Immature natural killer cell (primary cell): Measurements from ENCODE around the gene SCN11A. TPM values are rescaled to one million over a fixed set of nuclear protein-coding genes. Genes with fewer than 3 reads are reported as not detected.

Source experiments
- DNase-seq, 3 donors: peaks; one replicate each; pipeline ENCODE4 v3.0.0; 2022; ENCODE audit warnings: mixed read lengths in 1 of 3
- H3K27ac Mint-ChIP-seq, 6 donors: one replicate each; pipeline ENCODE4 v1.8.0; 2020; ENCODE audit warnings: mixed read lengths in 6 of 6, mild to moderate bottlenecking in 5 of 6, inconsistent platforms in 4 of 6, moderate library complexity in 3 of 6
- H3K27me3 Mint-ChIP-seq, 3 donors: one replicate each; pipeline ENCODE4 v1.8.0; 2020 to 2021; ENCODE audit warnings: low read depth in 3 of 3, mild to moderate bottlenecking in 3 of 3, mixed read lengths in 3 of 3, moderate library complexity in 3 of 3, inconsistent platforms in 1 of 3
- H3K36me3 Mint-ChIP-seq, 3 donors: one replicate each; pipeline ENCODE4 v1.8.0; 2020; ENCODE audit warnings: mixed read lengths in 3 of 3, inconsistent platforms in 2 of 3, mild to moderate bottlenecking in 2 of 3
- H3K4me1 Mint-ChIP-seq, 2 donors: one replicate each; pipeline ENCODE4 v1.8.0; 2020; ENCODE audit warnings: inconsistent platforms in 2 of 2, mild to moderate bottlenecking in 2 of 2, mixed read lengths in 2 of 2, moderate library complexity in 1 of 2
- H3K4me3 Mint-ChIP-seq, 5 donors: one replicate each; pipeline ENCODE4 v1.8.0; 2020; ENCODE audit warnings: mild to moderate bottlenecking in 5 of 5, mixed read lengths in 5 of 5, inconsistent platforms in 3 of 5, moderate library complexity in 3 of 5
- H3K9me3 Mint-ChIP-seq, 6 donors: one replicate each; pipeline ENCODE4 v1.8.0; 2020; ENCODE audit warnings: mild to moderate bottlenecking in 6 of 6, mixed read lengths in 6 of 6, inconsistent platforms in 4 of 6, moderate library complexity in 3 of 6
- polyA plus RNA-seq, 3 donors: library from polyadenylated mRNA; unstranded; fragments of 300-500 nt; fragmentation: Illumina TruSeq; gene quantifications; one replicate each; pipeline ENCODE4 v1.2.3, GENCODE V29; 2021

SCN11A gene
- polyA plus RNA-seq, 3 donors from 2014 or later: not detected

- peak overlapping the region in 1 of 5 donors; percentile 45 for H3K4me3 Mint-ChIP-seq
- H3K4me1 Mint-ChIP-seq: peaks cover 21 to 61% of the 10 kb centered on the region in 2 donors
- H3K27me3 Mint-ChIP-seq: peaks cover 2 to 12% (median 6%) of the 10 kb centered on the region in 3 donors
Observed at GRCh38 chr3:39053696-39054095, 2.0 kb upstream of the SCN11A start.

GRCh38 chr3:39052583-39052982 is 839 bp upstream of the SCN11A start:
- Mint-ChIP-seq H3K4me1 (peaks cover 21 to 53% of the 10 kb centered on the region in 2 donors), H3K9me3 (no peaks in the 10 kb centered on the region), H3K27me3 (peaks cover 2 to 12% (median 6%) of the 10 kb centered on the region in 3 donors), H3K36me3 (no peaks in the 10 kb centered on the region), H3K4me3 (peak overlapping the region; percentile 93 to 97 (median 94)), H3K27ac (peak overlapping the region; percentile 81 to 100 (median 98))
- no peak for DNase-seq

More at GRCh38 chr3:39053696-39054095, 2.0 kb upstream of the SCN11A start:
- Mint-ChIP-seq H3K36me3 (no peaks in the 10 kb centered on the region), H3K9me3 (no peaks in the 10 kb centered on the region), H3K27ac (peak overlapping the region in 1 of 6 donors; percentile 98)
- no peak for DNase-seq

- Mint-ChIP-seq H3K4me1 (peaks cover 21 to 37% of the 10 kb centered on the region in 2 donors), H3K36me3 (no peaks in the 10 kb centered on the region), H3K9me3 (no peaks in the 10 kb centered on the region), H3K4me3 (no peak overlapping the region), H3K27me3 (peaks cover 2 to 15% (median 6%) of the 10 kb centered on the region in 3 donors), H3K27ac (peak overlapping the region in 3 of 6 donors; percentile 2 to 53 (median 23))
- DNase-seq: no peak
Observed at GRCh38 chr3:39050029-39050428, 1.7 kb downstream of the SCN11A start.

- Mint-ChIP-seq H3K36me3 (no peaks in the 10 kb centered on the region), H3K4me3 (no peak overlapping the region), H3K4me1 (no peaks in the 10 kb centered on the region), H3K9me3 (peaks cover 0 to 9% (median 6%) of the 10 kb centered on the region in 6 donors), H3K27me3 (peaks cover 0 to 17% (median 12%) of the 10 kb centered on the region in 3 donors), H3K27ac (no peak overlapping the region)
- no peak for DNase-seq
Observed at GRCh38 chr3:39038165-39038564, 13.6 kb downstream of the SCN11A start.

GRCh38 chr3:39029556-39029955 is 22.2 kb downstream of the SCN11A start:
- no peaks in the 10 kb centered on the region for H3K36me3 Mint-ChIP-seq
- H3K27me3 Mint-ChIP-seq: peaks cover 0 to 5% (median 0%) of the 10 kb centered on the region in 3 donors
- no peaks in the 10 kb centered on the region for H3K9me3 Mint-ChIP-seq
- H3K4me1 Mint-ChIP-seq: no peaks in the 10 kb centered on the region
- no peak for DNase-seq
- H3K27ac Mint-ChIP-seq: no peak overlapping the region
- H3K4me3 Mint-ChIP-seq: no peak overlapping the region

GRCh38 chr3:39028546-39028945 is 23.2 kb downstream of the SCN11A start:
- Mint-ChIP-seq H3K9me3 (no peaks in the 10 kb centered on the region), H3K27me3 (peaks cover 0 to 2% (median 0%) of the 10 kb centered on the region in 3 donors)

GRCh38 chr3:39025222-39025970 is 26.3 kb downstream of the SCN11A start:
- no peaks in the 10 kb centered on the region for H3K4me1 Mint-ChIP-seq
- no peak overlapping the region for H3K27ac Mint-ChIP-seq
- no peaks in the 10 kb centered on the region for H3K9me3 Mint-ChIP-seq
- peaks cover 0 to 5% (median 2%) of the 10 kb centered on the region in 3 donors for H3K27me3 Mint-ChIP-seq
- H3K36me3 Mint-ChIP-seq: no peaks in the 10 kb centered on the region
- no peak overlapping the region for H3K4me3 Mint-ChIP-seq
- no peak for DNase-seq

More at GRCh38 chr3:39028546-39028945, 23.2 kb downstream of the SCN11A start:
- Mint-ChIP-seq H3K27ac (no peak overlapping the region), H3K4me1 (no peaks in the 10 kb centered on the region), H3K36me3 (no peaks in the 10 kb centered on the region), H3K4me3 (no peak overlapping the region)
- no peak for DNase-seq

- peaks cover 1 to 5% (median 2%) of the 10 kb centered on the region in 3 donors for H3K27me3 Mint-ChIP-seq
- DNase-seq: no peak
- H3K27ac Mint-ChIP-seq: no peak overlapping the region
- H3K36me3 Mint-ChIP-seq: no peaks in the 10 kb centered on the region
- H3K4me1 Mint-ChIP-seq: no peaks in the 10 kb centered on the region
- no peak overlapping the region for H3K4me3 Mint-ChIP-seq
- H3K9me3 Mint-ChIP-seq: no peaks in the 10 kb centered on the region
Observed at GRCh38 chr3:39024497-39024896, 27.2 kb downstream of the SCN11A start.

- no peak for DNase-seq
- Mint-ChIP-seq H3K36me3 (no peaks in the 10 kb centered on the region), H3K27me3 (peaks cover 4 to 14% (median 13%) of the 10 kb centered on the region in 3 donors), H3K4me3 (no peak overlapping the region), H3K9me3 (no peaks in the 10 kb centered on the region), H3K4me1 (no peaks in the 10 kb centered on the region), H3K27ac (no peak overlapping the region)
Observed at GRCh38 chr3:39022286-39022630, 29.5 kb downstream of the SCN11A start.

- Mint-ChIP-seq H3K9me3 (no peaks in the 10 kb centered on the region), H3K4me1 (no peaks in the 10 kb centered on the region), H3K36me3 (no peaks in the 10 kb centered on the region), H3K27me3 (peaks cover 4 to 14% (median 13%) of the 10 kb centered on the region in 3 donors), H3K27ac (no peak overlapping the region), H3K4me3 (no peak overlapping the region)
- DNase-seq: no peak
Observed at GRCh38 chr3:39021465-39022285, 30.1 kb downstream of the SCN11A start.

GRCh38 chr3:39021029-39021428 is 30.7 kb downstream of the SCN11A start:
- Mint-ChIP-seq H3K27me3 (peaks cover 4 to 15% (median 13%) of the 10 kb centered on the region in 3 donors), H3K36me3 (no peaks in the 10 kb centered on the region), H3K4me3 (no peak overlapping the region), H3K27ac (no peak overlapping the region), H3K4me1 (no peaks in the 10 kb centered on the region), H3K9me3 (no peaks in the 10 kb centered on the region)
- no peak for DNase-seq

GRCh38 chr3:39019299-39019698 is 32.4 kb downstream of the SCN11A start:
- Mint-ChIP-seq H3K36me3 (no peaks in the 10 kb centered on the region), H3K27ac (no peak overlapping the region), H3K4me1 (no peaks in the 10 kb centered on the region), H3K9me3 (no peaks in the 10 kb centered on the region), H3K27me3 (peaks cover 4 to 18% (median 13%) of the 10 kb centered on the region in 3 donors), H3K4me3 (no peak overlapping the region)
- DNase-seq: no peak

GRCh38 chr3:39015418-39015817 is 36.3 kb downstream of the SCN11A start:
- DNase-seq: no peak
- no peaks in the 10 kb centered on the region for H3K4me1 Mint-ChIP-seq
- no peak overlapping the region for H3K4me3 Mint-ChIP-seq
- no peaks in the 10 kb centered on the region for H3K9me3 Mint-ChIP-seq
- H3K36me3 Mint-ChIP-seq: no peaks in the 10 kb centered on the region
- H3K27me3 Mint-ChIP-seq: peaks cover 2 to 18% (median 8%) of the 10 kb centered on the region in 3 donors
- no peak overlapping the region for H3K27ac Mint-ChIP-seq

GRCh38 chr3:39013921-39014509 is 37.7 kb downstream of the SCN11A start:
- DNase-seq: no peak
- Mint-ChIP-seq H3K4me1 (no peaks in the 10 kb centered on the region), H3K9me3 (no peaks in the 10 kb centered on the region), H3K4me3 (no peak overlapping the region), H3K36me3 (no peaks in the 10 kb centered on the region), H3K27ac (no peak overlapping the region), H3K27me3 (peaks cover 0 to 14% (median 6%) of the 10 kb centered on the region in 3 donors)
